Uterus (tissue), 2 donors: ENCODE measurements around the gene SNCAIP.

Experiments
- CTCF ChIP-seq, 4 experiments: fragments of 200-600 bp in 2 of 4; fragments of 450-650 bp in 2 of 4; sonication (generic) in 2 of 4; IDR thresholded peaks; one replicate each; pipeline ENCODE4 v1.5.1; 2016 to 2019; ENCODE audit warnings: antibody characterized with exemption in 4 of 4, mild to moderate bottlenecking in 2 of 4, moderate library complexity in 1 of 4
- POLR2A ChIP-seq, 2 donors: fragments of 450-650 bp; IDR thresholded peaks; one replicate each; pipeline ENCODE4 v1.6.1; 2016; ENCODE audit warnings: antibody characterized with exemption in 2 of 2, mild to moderate bottlenecking in 1 of 2, moderate library complexity in 1 of 2

- TF ChIP-seq CTCF (IDR thresholded peaks at IDR 0.05), result no peak
- TF ChIP-seq POLR2A (IDR thresholded peaks at IDR 0.05), result no peak
Measured at GRCh38 chr5:122291000-122291901, 20.8 kb upstream of the SNCAIP start.
